ENCODE results near the gene CFC1.
"Not testable (repeated sequence)": the region's sequence is repeated elsewhere in the genome, so short reads cannot be mapped to it uniquely, and the experiment has no call there.

Gene CFC1

GRCh38 chr2:130583582-130583981, 15.8 kb downstream of the CFC1 start:
- not testable (repeated sequence) for DNase-seq (ENCODE audit: low read depth, low spot score)

- DNase-seq (ENCODE audit: low read depth, low spot score) = not testable (repeated sequence)
These were observed 16.4 kb downstream of the CFC1 start for GRCh38 chr2:130582970-130583369.

GRCh38 chr2:130581491-130581890, 17.9 kb downstream of the CFC1 start:
- DNase-seq (ENCODE audit: low read depth, low spot score) = not testable (repeated sequence)

GRCh38 chr2:130579121-130579520, 20.3 kb downstream of the CFC1 start:
- not testable (repeated sequence) for DNase-seq (ENCODE audit: low read depth, low spot score)

- not testable (repeated sequence) for DNase-seq (ENCODE audit: low read depth, low spot score)
These were observed 21.8 kb downstream of the CFC1 start for GRCh38 chr2:130577559-130577958.

- not testable (repeated sequence) for DNase-seq (ENCODE audit: low read depth, low spot score)
These were observed 23.1 kb downstream of the CFC1 start for GRCh38 chr2:130576209-130576784.

GRCh38 chr2:130574230-130574629, 25.1 kb downstream of the CFC1 start:
- DNase-seq (ENCODE audit: low read depth, low spot score) = not testable (repeated sequence)

- not testable (repeated sequence) for DNase-seq (ENCODE audit: low read depth, low spot score)
These were observed 27.4 kb downstream of the CFC1 start for GRCh38 chr2:130571929-130572328.

GRCh38 chr2:130566165-130566564, 33.2 kb downstream of the CFC1 start:
- not testable (repeated sequence) for DNase-seq (ENCODE audit: low read depth, low spot score)

GRCh38 chr2:130556441-130556840, 42.9 kb downstream of the CFC1 start:
- not testable (repeated sequence) for DNase-seq (ENCODE audit: low read depth, low spot score)

- not testable (repeated sequence) for DNase-seq (ENCODE audit: low read depth, low spot score)
These were observed 45.2 kb downstream of the CFC1 start for GRCh38 chr2:130554178-130554577.

- not testable (repeated sequence) for DNase-seq (ENCODE audit: low read depth, low spot score)
These were observed 49.9 kb downstream of the CFC1 start for GRCh38 chr2:130549475-130549874.

- DNase-seq (ENCODE audit: low read depth, low spot score) = not testable (repeated sequence)
These were observed 51.0 kb downstream of the CFC1 start for GRCh38 chr2:130548418-130548817.

GRCh38 chr2:130544978-130545377, 54.4 kb downstream of the CFC1 start:
- not testable (repeated sequence) for DNase-seq (ENCODE audit: low read depth, low spot score)

GRCh38 chr2:130543785-130544528, 55.4 kb downstream of the CFC1 start:
- DNase-seq (ENCODE audit: low read depth, low spot score) = not testable (repeated sequence)

- DNase-seq (ENCODE audit: low read depth, low spot score) = not testable (repeated sequence)
These were observed 56.6 kb downstream of the CFC1 start for GRCh38 chr2:130542789-130543188.
